ENCODE results near the gene TFAP2A.

The TFAP2A gene

DNA sequence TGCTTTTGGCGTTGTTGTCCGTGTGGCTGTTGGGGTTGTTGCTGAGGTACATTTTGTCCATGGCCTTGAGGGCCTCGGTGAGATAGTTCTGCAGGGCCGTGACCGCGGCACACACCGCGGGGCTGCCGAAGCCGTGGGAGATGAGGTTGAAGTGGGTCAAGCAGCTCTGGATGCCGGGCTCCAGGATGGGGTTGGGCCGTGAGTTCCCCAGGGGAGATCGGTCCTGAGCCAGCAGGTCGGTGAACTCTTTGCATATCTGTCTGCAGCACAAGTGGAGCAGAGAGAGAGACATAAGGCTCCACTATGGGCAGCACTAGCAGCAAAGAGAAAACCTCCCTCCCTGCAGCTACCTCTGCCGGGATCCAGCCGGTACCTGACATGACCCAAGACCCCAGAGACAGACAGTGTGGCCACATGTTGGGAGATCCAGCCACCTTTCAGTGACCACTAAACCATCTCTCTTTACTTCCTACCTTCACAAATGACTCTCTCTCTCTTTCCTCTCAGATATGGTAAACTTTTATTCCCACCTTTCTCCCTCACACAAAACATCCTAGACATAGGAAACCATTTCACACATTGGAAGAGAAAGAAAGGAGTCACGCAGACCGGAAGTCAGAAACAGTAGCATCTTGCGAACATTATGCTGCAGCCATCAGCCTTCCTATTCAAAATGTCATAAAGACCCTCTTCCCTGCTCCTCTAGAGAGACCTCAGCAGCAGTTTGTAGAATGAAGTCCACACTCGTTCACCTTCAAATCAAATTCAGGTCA is 16.2 kb downstream of the TFAP2A start:
- DNase-seq: no peak

DNA sequence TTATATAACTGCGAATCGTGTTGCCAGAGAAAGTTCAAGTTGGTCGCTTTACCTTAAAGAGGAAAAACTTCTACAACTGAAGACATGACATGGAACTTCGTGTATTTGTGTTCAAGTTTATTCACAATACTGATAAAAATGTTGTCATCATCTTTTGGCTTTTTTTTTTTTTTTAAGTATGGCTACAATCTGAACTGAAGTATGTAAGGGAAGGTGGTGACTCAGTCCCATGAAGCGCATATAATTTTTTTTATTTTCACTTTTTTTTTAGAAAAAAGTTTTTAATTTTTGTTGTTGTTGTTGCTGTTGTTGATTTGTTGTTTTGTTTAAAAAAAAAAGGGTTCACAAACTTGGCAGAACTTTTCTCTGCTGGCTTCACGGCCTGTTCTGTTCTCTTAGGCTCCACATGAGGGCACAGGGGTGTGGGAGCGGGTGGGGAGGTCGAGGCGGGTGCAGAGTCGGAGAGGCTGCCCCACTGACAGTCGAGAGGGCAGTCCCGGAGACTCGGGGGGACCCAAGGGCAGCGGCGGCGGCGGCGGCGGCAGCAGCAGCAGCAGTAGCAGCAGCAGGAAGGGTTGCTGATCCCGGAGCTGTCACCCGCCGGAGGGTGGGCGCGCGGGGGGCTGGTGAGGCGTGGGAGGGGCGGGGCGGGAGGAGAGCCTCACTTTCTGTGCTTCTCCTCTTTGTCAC is 17.0 kb downstream of the TFAP2A start:
- DNase-seq: no peak

DNA sequence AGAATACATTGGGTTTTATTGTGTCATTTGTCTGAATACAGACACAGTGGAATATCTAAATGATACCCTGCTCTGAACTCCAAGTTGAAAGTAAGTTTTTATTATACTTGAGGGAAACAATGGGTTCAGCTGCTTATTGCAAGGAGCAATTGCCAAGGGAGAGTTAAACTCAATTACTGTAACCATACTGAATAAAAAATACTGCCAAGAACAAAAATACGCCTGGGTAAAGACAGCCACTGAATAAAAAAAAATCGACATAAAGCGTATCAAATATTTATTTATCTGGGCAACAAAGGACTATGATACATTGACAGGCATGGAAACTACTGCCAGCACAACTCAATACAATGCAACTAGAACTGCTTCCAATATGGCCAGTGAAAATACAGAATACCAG is 18.1 kb downstream of the TFAP2A start:
- DNase-seq: no peak

DNA sequence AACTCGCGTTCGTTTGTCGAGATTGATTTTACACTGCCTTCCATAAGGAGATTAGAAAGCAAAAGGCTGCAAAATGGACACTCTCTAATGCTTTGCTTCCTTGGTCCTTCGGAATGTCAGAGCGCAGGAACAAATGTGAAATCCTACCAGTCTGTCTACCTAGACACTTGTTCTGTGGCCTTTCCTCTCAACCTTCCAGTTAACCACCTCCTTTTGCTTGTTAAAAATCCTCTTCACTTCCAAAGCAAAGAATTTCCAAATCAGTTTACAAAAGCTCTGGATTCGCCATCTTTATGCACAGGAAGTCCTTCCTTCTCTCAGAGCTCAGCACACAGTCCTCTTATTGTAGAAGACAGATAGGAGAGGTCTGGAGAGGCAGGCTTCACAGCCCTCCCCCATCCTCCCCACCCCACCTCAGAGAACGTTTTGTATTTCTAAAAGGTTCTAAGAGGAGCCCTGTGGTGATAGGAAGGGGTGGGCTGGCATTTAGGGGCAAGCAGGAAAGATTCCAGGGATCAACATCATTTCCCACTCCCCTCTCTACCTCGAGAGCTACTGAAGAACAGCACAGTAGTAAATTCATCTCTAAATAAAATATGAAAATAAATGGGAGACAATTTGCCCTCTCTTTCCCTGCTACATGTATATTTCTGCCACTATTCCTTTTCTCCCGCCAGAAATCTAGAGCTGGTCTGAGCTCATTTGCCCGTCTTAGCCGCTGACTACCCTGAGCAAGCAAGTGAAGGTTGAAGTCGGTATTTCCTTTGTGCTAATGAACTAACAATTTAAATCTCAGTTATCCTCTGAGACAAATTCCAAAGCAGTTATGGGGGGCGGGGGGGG is 18.9 kb downstream of the TFAP2A start:
- no peak for DNase-seq

DNA sequence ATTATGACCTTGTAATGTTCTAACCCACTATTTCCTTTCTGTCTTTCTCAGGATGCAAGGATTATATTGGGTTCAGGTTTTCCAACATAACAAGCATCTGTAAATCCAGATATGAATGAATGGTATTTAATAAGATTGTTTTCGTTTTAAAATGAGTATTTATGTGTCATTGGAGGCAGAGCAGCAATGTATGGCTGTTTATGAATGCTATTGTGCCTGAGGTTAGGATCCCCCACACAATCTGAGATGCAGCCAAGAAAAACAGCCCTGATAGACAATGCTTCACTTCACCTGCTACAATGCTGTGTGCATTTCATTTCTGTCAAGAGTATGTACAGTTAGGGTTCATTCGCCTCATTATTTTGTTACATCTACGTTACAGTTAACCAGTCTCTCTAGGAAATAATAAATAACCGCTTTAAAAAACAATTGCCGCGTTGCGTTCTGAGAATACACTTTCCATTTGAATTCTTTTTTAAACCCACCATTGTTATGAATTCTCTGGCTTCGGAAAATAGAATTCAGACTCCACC is 19.6 kb downstream of the TFAP2A start:
- DNase-seq: no peak

DNA sequence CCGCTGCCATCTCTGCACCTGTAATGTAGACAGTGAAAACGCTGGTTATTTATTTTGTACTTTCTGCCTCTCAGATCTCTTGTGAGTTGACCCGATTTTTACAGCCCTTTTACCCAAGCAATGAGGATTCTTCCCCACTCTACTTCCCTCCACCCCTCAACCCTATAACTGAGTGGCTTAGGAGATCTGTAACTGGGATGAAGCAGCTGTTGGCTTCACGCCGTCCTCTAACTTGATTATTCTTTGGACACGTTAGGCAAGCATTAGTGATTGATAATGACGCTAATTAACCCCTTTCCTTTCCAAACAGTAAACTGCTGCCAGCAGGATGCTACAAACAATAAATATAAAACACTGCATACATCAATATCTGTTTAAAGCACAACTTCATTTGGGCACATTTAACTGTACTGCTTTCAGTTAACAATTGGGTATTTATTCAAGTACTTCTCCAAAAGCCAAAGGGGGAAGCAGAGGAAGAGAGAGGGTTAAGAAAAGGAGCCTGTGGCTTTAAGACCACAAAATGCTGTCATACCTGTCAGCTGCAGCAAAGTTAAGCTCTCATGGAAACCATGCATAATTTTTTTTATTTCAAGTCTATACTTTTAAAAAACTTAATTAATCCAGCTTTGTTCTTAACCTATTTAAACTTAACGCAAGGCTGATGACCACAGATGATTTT is 21.2 kb downstream of the TFAP2A start:
- DNase-seq: no peak

DNA sequence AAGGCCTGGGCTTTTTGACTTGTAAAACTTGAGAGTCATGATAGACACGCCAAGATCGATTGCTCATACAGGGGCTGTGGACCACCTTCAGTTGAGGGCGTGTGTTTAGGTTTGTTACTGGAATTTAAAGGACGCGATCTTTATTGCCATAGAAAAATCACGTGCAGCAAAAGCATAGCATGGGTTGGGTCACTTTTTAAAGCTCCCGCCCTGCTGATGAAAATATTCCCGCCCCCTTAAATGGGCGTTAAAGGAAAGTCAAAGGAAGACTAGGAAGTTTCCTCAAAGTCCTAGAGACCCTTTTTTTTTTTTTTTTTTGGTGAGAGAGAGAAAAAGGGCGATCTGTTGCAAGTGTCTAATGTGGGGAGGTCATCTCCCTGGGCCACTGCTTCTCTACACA is 23.1 kb downstream of the TFAP2A start:
- DNase-seq: no peak

DNA sequence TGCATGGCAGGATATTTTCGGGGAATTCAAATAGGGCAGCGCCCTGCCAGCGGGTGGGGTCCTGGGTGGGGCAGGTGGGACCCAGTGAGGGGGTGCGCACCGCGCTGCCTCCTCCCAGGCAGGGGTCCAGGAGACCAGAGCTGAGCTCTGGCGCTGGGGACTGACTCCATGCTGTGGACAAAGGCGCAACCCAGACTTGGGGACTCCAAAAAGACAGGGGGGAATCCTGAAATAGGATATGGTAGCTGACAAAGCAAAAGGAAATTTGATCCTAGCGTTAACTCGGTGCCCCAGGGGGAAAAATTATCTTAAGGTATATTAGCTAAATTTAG is 23.6 kb downstream of the TFAP2A start:
- no peak for DNase-seq

DNA sequence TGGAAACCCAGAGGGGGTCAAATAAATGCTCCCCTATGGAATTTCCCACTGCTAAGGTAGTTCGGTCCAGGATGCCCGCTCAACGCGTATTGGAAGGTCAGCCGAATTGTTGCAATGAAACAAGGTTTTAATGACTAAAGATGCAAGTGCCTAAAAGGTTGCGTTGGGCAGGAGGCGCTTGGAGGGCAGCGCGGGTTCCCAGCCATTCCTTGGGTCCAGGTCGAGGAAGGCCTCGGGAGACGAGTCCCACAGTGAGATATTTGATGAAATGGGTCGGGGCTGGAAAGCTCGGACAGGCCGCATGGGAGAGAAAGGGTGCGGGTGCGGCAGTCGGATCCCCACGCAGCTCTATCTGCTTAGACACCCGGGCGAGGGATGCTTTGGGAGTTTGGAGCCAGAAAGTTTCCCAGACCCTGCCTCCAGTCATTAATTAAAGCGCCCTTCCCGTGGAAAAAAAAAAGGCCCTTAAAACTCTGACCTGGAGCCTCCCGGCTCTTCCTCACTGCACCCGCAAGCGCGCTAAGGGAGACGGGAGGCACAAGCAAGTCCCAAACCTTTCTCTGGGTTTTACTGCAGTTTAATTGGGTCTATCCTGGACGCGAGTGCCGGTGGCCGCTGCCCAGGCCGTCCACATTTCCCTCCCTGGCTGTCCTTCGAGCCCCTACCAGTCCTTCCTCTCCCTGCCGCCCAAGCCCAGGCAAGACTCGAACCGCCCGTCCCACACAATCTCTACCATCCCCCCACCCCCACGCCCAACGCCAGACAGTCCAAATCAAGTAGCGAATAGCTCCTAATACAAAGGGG is 24.2 kb downstream of the TFAP2A start:
- no peak for DNase-seq

DNA sequence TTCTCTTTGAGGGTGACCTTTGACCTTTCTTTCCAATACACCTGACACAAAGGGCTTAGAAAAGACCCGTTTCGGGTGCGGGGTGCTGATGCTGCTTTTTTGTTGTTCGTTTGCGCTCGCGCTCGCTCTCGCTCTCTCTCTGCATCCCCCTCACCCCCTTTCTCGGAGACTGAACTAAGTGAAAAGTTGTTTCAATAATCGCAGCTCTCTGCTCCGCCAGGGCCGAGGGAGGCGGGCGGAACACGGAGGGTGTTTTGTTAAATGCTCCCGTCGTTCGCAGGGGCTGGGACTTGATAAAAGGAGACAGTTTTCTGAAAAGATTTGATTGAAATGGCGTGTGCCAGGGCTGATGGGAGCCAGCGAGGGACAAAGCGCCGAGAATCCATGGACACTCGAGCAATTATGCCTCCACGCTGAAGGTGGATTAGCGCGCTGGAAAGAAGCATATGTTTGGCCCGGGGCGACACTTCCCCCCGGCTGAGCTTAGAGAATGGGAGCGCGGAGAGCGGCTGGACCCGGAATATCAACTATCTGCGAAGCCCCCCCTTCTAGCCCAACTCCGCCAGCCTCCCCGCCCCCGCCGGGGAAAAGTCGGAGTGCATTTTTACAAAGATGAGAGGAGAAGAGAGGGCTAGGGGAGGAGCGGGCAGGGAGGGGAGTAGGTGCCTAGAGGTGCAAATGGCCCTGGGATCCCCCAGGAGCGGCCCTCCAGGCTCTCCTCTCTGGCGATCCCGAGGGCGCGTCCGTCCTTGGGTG is 25.0 kb downstream of the TFAP2A start:
- DNase-seq: no peak

DNA sequence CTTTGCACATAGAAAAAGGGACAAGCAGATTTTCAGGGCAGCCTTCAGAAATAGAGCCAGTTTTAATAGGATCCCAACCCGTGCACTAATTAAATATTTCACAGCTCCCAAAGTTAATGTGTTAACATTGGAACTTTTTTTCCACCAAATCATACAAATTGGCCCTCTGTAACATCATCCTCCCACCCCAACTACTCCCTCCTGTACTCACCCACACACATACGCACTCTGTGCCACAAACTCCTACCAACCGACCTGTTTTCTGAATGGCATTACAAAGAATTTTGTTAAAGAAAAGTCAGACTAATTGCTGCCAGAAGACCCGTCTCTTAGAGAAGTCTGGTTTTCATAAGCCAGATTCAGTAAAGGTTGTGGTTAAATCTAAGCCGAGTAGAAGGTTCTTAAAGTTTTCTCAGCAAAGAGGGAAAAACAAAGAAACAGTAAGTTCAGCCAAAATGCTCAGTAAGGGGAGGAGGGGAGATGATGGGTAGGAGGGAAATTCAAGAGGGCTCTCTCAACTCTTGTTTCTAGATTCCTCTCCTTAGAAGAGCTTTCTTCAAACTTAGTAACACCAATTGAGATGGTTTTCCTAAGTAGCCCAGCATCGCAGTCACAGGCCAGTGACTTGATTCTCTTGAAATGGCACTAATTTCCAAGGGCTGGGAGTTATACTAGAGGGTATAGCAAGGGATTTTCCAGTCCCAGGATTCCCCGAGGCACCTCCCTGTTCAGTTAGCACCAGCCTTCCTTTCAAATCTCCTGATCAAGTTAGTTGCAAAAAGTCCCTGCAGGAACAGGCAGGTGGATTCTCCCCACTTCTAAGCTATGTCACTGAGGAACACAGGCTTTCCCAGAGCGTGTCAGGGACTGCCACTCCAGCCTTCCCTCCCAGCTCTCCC is 27.9 kb downstream of the TFAP2A start:
- DNase-seq: no peak

DNA sequence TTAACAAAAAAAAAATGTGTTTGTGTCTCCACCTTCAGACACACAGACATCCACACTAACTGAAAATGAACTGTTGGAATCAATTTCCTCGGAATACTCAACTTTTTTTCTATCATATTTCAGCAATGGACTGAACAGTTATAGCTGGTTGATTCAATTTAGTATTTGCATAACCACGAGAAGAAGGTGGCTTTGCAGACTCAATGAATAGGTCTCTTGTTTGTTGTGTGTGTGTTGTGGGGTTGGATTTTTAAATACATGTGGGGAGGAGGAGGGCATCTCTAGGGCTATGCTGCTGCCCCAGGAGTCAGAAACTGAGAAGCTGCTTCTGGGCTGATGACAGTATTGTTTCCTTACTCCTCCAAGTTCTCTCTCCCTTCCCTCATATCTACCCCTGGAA is 28.7 kb downstream of the TFAP2A start:
- no peak for DNase-seq

DNA sequence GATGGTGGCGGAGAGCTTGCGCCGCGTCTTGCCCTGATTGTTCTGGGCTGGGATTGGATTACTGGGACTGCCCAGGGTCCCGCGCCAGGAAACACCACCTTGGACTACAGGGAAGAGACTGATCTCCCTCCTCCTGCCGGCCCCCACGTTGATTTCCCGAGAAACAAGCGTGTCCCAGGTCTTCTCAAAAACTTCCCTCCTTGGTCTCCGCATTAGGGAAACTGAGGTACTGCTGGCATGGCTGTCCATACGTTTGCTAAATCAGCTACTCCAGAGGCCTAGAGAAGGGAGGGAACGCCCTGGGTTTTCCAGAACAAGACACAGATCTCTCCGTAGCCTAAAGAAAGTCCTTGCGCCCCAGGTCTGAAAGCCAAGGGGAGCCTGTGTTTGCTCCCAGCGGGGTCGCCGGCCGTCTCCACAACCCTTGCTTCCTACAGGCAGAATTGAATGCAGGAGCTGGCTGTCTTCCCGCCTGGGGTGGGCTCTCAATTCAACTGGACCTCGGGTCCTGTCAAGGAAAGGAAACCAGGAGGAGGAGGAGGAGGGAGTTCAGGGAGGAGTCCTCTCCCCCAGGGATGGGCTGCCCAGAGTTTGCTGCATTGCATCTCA is 29.2 kb downstream of the TFAP2A start:
- DNase-seq: no peak

DNA sequence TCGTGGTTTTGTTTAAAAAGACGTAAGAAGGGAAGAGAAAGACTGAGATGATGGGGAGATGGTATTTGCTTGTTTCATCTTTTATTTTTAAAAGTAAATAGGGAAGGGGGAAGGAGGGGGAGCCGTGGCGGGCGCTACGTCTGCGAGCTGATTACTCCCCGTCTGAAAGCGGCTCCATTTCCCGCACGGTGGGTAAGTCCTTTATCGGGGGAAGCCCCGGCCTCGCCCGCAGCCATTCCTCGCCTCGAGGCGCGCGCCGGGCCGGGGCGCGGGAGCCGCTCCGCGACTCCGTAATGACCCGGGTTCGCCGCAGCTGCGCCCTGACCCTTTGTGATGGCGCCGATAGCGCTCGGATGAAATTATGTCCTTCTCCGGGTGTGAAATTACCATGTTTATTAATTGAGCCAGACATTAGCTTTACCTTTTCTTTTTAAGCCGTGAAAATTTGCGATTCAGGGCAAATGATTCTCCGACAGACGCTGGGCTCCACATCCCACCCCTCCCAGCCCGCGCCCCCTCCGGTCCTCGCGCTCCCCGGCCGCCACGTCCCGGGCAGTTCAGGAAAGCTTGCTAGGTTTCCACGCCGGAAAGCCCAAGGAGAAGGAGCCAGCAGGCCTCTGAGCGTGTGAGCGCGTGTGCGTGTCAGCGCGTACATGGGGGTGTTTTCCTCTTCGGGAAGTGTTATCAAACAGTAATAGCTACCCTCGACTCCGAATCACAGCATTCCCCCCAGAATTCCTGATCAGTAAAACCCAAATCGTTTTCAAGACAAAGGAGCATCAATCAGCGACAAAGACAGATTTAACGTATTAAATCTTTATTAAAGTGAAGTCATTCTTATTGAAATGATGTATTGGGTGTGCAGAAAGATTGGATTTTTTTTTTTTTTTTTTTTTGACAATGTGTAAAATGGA is 30.0 kb downstream of the TFAP2A start:
- no peak for DNase-seq

DNA sequence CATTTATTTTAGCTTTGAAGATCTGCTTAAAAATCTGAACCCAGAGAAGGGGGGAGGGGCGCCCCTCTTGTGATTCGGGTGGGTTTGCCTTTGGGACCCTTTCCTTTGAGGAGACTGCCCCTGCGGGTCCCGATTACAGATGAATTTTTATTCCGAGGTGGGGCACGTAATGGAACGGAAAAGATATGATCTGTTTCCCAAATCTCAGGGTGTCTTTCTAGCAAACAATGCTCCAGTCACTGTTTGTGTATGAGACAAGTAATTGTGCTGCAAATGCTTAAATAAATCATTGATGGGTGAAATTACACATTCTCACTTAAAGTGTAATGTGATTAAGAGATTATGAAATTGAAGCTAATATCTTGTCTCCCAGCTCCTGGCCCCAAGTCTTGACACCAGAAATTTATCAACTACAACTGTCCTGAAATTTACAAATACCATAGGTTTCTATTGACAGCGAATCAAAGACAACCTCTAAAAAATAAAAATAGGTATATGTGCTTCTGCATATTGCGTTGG is 30.7 kb downstream of the TFAP2A start:
- no peak for DNase-seq

DNA sequence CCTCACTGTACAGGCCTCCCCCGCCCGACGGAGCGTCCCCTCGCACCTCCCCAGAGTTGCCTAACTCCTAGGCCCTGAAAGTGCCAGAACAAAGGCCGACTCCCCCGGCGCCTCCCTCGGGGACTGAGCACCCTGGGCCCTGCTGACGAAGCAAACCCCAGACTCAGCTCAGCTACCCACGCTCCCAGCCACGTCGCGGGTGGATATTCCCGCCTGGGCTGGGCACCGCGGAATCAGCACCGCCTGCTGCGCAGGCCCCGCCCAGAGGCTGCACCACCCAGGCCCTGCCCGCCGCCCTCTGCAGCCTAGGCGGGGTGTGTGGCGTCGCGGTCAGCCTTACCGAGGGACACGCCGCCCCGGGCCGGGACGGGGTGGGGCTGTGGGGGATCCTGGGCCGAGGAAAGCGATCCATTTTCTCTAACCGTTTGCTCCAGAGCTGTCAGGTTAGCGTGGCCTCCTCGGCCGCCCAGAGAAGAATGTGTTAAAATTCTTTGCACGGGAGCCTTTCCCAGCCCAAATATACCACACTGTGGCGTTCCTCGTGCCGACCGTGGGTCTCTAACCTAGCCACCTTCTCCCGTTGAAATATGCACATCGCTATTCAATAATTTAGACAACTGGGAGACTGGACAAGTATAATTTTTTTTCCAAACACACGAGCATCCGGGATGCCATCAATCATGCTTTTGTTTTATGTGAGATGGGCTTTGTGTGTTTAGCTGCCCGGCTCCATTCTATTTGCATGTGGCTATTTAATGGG is 31.4 kb downstream of the TFAP2A start:
- no peak for DNase-seq

DNA sequence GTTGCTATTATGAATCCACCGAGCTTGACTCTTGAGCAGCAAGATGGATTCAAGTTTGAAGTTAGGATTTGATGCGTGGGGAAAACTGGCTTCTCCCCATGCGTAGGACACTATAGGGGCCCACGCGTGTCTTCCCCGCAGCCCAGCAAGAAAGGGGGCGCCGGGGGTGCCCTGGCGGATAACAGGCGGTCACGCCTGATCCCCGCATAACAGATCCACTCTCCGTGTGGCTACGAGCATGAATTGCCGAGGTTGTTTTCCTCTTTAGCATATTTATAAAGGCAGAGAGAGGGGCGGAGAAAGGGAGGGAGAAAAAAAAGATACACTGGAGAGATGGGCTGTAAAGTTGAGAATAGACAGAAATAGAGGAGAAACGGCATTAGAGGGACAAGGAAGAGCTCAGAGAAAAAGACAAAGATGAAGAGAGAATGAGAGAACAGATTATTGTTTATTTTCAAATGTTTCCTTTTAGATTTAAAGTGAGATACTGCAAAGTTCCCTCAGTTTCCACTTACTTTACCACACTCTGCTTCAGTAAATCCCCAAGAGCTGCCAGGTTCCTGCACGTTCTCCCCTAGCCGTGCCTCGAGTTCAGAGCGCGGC is 32.0 kb downstream of the TFAP2A start:
- no peak for DNase-seq
